ENCODE results near the gene C8A.

- TF ChIP-seq IRF2 (CRISPR knock-in tag; IDR thresholded peaks at IDR 0.05; ENCODE audit: borderline replicate concordance, low read depth) (no peak), CTCF (IDR thresholded peaks at IDR 0.05) (no peak), HMGA2 (CRISPR knock-in tag; IDR thresholded peaks at IDR 0.05) (no peak), SMAD4 (CRISPR knock-in tag; IDR thresholded peaks at IDR 0.05) (no peak), ATF2 (CRISPR knock-in tag; IDR thresholded peaks at IDR 0.05; ENCODE audit: borderline replicate concordance, low read depth) (no peak), KAT7 (CRISPR knock-in tag; IDR thresholded peaks at IDR 0.05; ENCODE audit: borderline replicate concordance) (no peak), SP1 (CRISPR knock-in tag; conservative IDR thresholded peaks at IDR 0.05) (no peak), ZNF219 (CRISPR knock-in tag; IDR thresholded peaks at IDR 0.05; ENCODE audit: borderline replicate concordance) (no peak), HMGXB4 (CRISPR knock-in tag; IDR thresholded peaks at IDR 0.05) (no peak), ZNF121 (CRISPR knock-in tag; IDR thresholded peaks at IDR 0.05) (no peak)
Measured at GRCh38 chr1:56824271-56824670, 30.3 kb upstream of the C8A start.
